Stimulated activated CD8-positive, alpha-beta memory T cell treated with anti-CD3 and anti-CD28 coated beads, Interleukin-7, amount 100 ng/mL, for 1 hour (primary cell): ENCODE data around the gene PLIN5.

ENCODE experiments used
- DNase-seq, 2 donors: peaks; one replicate each; pipeline ENCODE4 v3.0.0-alpha.2; 2020; ENCODE audit warnings: low read depth in 2 of 2

The PLIN5 gene

DNA sequence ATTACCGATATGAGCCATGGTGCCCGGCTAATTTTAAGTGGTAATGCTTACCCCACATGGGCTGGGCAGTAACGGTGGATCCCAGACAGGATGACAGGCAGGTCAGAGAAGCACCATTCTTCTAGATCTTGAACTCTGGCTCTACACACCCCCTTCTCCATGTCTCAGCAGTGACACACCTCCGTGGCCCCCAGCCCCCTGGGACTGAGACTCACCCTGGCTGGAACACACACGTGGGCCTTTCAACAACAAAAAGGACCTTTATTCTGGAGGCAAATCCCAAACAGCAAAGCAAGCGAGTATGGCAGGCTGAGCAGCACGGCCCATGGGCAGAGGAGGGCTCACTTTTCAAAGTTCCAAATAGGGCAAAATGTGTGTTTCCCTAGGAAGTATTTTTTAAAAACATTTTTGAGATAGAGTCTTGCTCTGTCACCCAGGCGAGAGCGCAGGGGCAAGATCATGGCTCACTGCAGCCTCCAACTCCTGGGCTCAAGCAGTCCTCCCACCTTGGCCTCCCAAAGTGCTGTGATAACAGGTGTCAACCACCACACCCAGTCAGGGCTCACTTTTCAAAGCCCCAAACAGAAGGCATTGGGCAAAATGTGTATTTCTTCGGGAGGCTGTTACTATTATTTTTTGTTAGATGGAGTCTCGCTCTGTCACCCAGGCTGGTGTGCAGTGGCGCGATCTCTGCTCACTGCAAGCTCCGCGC, 12.6 kb downstream of the PLIN5 start:
- DNase-seq, result no peak

DNA sequence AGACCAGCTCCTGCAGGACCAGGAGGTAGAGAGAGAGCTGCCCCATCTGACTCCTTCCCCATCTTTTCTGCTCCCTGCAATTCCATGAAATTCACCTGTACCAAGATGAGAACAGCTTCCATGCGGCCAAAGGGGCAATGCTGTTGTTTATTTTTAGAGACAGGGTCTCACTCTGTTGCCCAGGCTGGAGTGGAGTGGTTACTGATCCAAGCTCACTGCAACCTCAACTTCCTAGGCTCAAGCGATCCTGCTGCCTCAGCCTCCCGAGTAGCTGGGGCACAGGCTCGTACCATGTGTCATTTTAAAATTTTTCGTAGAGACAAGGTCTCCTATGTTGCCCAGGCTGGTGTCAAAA, 13.2 kb downstream of the PLIN5 start:
- DNase-seq, result no peak

DNA sequence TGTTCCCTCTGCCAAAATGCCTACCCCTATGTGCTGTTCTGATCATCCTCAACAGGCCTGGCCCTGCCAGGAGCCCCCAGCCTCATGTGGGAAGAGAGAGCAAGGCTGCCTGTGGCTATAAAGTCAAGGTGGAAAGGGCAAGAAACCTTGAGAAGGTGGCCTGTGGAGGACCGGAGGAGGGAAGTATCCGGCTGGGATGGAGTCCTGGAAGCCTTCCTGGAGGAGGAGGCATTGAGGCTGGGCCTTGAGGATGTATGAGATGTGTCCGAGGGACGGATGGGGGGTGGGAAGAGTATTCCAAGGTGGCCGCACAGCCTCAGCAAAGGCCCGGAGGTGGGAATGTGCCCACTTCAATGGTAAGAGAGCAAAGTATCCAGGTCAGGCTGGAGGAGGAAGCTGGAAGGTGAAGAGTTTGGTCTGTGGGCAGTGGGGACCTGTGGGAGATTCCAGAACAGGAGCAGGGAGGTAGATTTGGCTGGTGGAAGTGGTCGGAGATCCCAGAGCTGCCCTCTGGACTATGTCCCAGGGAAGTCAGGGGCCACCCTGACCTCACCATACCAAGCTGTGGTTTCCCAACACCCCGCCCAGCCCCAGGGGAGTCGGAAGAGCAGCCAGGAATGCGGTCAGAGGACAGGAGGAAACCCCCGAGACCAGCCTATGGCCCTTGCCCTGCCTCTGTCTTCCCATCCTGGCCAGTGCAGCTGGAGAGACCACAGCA, 13.7 kb downstream of the PLIN5 start:
- no peak for DNase-seq

- no peak for DNase-seq
These were observed 15.3 kb downstream of the PLIN5 start for GRCh38 chr19:4519521-4520277.

DNA sequence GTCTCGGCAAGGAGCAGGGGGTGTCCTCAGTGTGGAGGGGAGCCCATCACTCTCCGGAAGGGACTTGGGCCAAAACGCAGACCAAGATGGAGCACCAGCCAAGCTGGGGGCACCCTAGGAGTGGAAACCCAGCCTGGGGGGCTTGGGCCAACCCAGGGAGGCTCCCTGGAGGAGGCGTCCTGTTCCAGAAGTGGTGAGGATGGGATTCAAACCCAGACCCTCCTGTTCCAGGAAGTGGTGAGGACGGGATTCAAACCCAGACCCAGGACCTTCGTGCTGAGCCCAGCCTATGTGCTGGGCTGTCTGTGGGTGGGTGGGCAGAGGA, 15.9 kb downstream of the PLIN5 start:
- no peak for DNase-seq

DNA sequence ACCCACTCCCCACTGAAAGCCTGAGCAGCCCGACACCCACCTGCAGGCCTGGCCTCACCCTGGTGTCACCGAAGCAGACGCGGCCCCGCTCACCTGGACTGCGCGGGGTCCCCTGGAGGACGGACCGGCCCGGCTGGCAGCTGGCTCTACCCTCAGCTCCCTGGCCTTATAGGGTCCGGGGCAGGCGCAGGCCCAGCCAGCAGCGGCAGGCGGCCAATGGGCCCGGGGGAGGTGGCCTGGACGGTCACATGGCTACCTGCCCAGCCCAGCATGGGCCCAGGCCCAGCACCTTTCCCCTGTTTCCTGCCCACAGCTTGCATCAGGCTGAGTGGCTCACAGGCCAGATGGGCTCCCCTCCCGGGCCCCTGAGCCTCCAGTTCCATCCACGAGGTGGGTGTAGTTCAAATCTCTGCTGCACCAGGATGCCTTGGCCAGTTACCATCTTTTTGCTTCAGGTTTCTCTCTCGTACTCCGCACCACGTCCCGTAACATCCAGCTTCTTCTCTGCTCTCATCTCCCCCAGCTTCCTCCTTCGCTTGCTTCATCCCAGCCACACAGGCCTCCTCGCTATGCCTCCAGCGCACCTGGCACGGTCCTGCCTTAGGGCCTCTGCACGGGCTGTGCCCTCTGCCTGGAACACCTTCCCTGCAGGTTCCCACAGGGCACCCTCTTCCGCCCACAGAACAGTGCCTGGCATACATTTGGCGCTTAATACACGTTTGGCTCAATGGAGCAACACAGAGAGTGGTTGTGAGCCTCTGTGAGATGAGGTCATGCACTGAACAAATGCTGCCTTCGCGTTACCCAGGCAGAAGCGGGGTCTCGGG, 16.5 kb downstream of the PLIN5 start, which contains the start of gene PLIN4:
Gene PLIN4, minus strand, starts transcription at position 142 of the 827 bp plus-strand sequence. CDS start 214 bp downstream, outside the sequence.
- no peak for DNase-seq

DNA sequence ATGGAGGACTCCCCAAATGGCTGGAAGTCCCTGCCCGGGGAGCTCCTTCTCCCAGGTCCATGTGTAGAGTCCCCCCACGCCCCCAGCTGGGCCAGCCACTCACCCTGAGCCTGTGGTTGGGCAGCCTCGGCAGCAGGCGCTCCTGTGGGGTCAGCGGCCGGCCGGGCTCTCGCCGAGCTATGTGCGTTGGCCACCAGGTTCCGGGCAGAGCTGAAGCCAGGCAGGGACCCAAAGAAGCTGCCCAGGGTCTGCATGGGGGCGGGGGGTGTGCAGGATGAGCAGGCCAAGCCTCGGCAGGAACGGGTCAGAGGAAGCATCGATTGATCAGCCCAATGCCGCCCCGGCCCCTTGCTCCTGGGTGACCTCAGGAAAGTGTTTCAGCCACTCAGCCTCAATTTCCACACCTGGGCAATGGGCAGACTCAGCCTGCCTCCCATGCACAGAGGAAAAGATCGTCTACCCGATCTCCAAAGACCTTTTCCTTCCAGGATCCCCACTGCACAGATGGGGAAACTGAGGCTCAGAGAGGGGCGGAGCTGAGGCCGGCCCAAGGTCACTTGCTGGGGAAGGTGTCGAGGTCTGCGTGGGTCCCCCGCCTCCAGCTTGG, 17.5 kb downstream of the PLIN5 start:
- DNase-seq, result no peak

- no peak for DNase-seq
These were observed 18.1 kb downstream of the PLIN5 start for GRCh38 chr19:4516939-4517300.

GRCh38 chr19:4516199-4516938, 18.7 kb downstream of the PLIN5 start:
- no peak for DNase-seq

DNA sequence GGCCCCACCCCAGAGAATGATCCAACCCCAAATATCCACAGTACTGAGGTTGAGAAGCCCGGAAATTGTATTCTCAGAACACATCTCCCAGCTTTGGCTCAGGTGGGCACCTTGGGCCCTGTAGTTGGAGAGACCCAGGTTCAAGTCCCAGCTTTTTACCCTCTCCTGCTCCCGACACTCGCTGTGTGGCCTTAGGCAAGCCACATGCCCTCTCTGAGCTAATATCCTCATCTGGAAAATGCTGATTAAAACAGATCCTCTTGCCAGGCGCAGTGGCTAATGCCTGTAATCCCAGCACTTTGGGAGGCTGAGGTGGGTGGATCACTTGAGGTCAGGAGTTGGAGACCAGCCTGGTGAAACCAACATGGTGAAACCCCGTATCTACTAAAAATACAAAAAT, 19.3 kb downstream of the PLIN5 start:
- no peak for DNase-seq

DNA sequence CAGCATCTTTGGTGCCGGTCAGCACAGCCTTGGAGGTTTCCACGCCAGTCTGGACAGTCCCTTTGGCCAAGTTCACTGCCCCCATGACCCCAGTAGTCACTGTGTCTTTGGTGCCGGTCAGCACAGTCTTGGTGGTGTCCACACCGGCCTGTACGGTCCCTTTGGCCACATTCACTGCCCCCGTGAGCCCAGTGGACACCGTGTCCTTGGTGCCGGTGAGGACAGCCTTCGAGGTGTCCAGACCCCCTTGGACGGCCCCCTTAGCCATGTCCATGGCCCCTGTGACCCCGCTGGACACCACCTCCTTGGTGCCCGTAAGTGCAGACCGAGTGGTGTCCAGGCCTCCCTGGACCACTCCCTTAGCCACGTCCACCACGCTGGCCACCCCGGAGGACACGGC, 21.8 kb downstream of the PLIN5 start:
- DNase-seq, result no peak

DNA sequence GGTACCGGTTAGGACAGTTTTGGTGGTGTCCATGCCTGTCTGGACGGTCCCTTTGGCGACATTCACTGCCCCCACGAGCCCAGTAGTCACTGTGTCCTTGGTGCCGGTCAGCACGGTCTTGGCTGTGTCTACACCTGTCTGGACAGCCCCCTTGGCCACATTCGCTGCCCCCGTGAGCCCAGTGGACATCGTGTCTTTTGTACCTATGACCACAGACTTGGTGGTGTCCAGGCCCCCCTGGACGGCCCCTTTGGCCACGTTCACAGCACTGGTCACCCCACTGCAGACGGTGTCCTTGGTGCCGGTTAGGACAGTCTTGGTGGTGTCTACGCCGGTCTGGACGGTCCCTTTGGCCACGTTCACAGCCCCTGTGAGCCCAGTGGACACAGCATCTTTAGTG, 23.0 kb downstream of the PLIN5 start:
- no peak for DNase-seq

GRCh38 chr19:4511300-4512054, 23.5 kb downstream of the PLIN5 start:
- DNase-seq, result no peak

- no peak for DNase-seq
These were observed 24.4 kb downstream of the PLIN5 start for GRCh38 chr19:4510435-4511255.

GRCh38 chr19:4508698-4509097, 26.3 kb downstream of the PLIN5 start:
- no peak for DNase-seq

DNA sequence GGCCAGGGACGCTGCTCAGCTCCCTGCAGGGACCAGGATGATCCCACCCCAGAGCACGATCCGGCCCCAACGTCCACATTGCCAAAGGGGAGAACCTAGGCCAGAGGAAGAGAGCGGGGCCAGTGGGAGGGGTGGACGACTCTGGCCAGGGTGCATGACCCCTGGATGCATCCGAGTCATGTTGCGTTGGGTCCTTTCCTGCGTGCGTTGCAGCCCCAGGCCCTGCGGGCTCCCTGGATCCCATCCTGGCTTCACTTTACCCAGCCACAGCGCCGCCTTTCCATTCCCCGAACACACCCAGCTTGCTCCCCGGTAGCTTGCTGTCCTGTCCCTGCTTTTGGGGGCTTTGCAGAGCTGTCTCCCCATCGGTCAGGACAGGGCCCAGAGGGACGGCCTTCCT, 27.2 kb downstream of the PLIN5 start:
- DNase-seq, result no peak

GRCh38 chr19:4507150-4507452, 27.9 kb downstream of the PLIN5 start:
- no peak for DNase-seq

DNA sequence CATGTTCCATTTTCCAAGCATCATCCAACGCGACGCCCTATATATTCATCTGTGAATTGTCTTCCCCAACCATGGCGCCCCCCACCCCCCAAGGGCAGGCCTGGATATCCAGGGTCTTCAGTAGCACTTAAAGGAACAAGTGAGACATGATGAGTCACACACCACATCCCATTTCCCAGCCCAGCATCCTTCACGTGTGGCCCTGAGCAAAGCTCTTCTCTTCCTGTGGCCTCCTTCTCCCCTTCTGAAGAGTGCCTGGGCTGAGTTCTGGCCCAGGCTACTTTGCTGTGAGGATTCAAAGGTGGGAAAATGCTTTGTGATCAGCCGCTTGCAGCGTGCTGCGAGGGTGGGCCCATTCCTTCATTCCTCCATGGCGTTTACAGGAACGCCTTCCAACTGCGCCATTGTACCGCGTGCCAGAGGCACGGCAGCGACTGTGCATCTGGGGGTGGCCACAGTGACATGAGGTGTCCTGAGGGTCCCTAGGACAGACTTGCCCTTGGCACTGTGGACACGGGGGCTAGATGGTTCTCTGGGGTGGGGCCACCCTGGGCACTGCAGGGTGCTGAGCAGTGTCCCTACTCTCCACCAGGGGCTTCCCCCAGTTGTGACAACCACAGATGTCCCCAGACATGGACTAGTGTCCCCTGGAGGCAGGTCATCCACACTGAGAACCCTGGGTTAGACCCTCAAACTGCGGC, 28.4 kb downstream of the PLIN5 start:
- DNase-seq, result no peak
